Transverse colon (tissue), 4 donors: ENCODE data around the gene GON7.

Source experiments
- CTCF ChIP-seq, 5 experiments: fragments of 200-600 bp in 3 of 5; fragments of 450-650 bp in 2 of 5; sonication (generic) in 3 of 5; IDR thresholded peaks; 1 replicate in 2 of 5; 2 replicates in 3 of 5; pipeline ENCODE4 v1.5.1; 2016 to 2017; ENCODE audit warnings: antibody characterized with exemption in 5 of 5, inconsistent platforms in 3 of 5, mild to moderate bottlenecking in 2 of 5, moderate library complexity in 1 of 5
- EP300 ChIP-seq: sonication (generic); formaldehyde crosslinking; IDR thresholded peaks from one replicate; pipeline ENCODE4 v1.6.1; 2017; ENCODE audit warnings: antibody characterized with exemption, low read depth
- POLR2A ChIP-seq: fragments of 450-650 bp; IDR thresholded peaks from one replicate; pipeline ENCODE4 v1.6.1; 2016; ENCODE audit warnings: antibody characterized with exemption, mild to moderate bottlenecking, moderate library complexity
- POLR2AphosphoS5 ChIP-seq, 3 donors: sonication (generic); formaldehyde crosslinking; IDR thresholded peaks; one replicate each; pipeline ENCODE4 v1.6.1; 2016; ENCODE audit warnings: antibody characterized with exemption in 3 of 3

- peak in 4 of 5 experiments; percentile 7 to 50 (median 31) for TF ChIP-seq CTCF (IDR thresholded peaks at IDR 0.05)
- TF ChIP-seq POLR2A: peak; percentile 84
- TF ChIP-seq POLR2AphosphoS5 (IDR thresholded peaks at IDR 0.05): peak; percentile 85 to 94 (median 89)
- no peak for TF ChIP-seq EP300
Measured at GRCh38 chr14:93206793-93207467, at the start of gene GON7, which contains the start of gene UBR7.
